OCI-LY7 (cell line): ENCODE data around the gene SEZ6L2. TPM values are rescaled to one million over a fixed set of nuclear protein-coding genes. Genes with fewer than 3 reads are reported as not detected.

Experiments used
- BruUV-seq: library from RNA; stranded (reverse); fragments of 400-500 nt; replicated peaks from 2 replicates; lab custom pipeline; 2021; lab: Mats Ljungman, UMichigan
- CTCF ChIA-PET: fragments of 300-600 bp; sonication (Branson Sonifier 250); formaldehyde crosslinking; loops from one replicate; lab custom pipeline; 2022; ENCODE audit warnings: antibody characterized with exemption; ENCODE audit not compliant: unreplicated experiment; lab: Charles Lee
- POLR2A ChIA-PET: fragments of 300-600 bp; sonication (Branson Sonifier 250); formaldehyde crosslinking; loops from one replicate; lab custom pipeline; 2022; ENCODE audit warnings: antibody characterized with exemption; lab: Charles Lee
- DNase-seq: peaks from one replicate; pipeline ENCODE4 v3.0.0-alpha.2; 2015; ENCODE audit warnings: low spot score
- H2AFZ ChIP-seq: fragments of 200-600 bp; sonication (generic), shearing (Covaris generic); 2 replicates; pipeline ENCODE4 v1.6.1; 2014; ENCODE audit warnings: mild to moderate bottlenecking, antibody characterized with exemption, low read length, moderate library complexity
- H3K27ac ChIP-seq: fragments of 200-600 bp; sonication (generic); 2 replicates; pipeline ENCODE4 v1.5.1; 2014; ENCODE audit warnings: mixed run types, low read depth, mild to moderate bottlenecking, moderate library complexity, low read length, inconsistent platforms; ENCODE audit not compliant: poor library complexity, severe bottlenecking
- H3K36me3 ChIP-seq: fragments of 200-600 bp; sonication (generic); 2 replicates; pipeline ENCODE4 v1.6.1; 2014; ENCODE audit warnings: mild to moderate bottlenecking, antibody characterized with exemption, low read length, moderate library complexity, mixed read lengths; ENCODE audit not compliant: insufficient read depth
- H3K4me1 ChIP-seq: fragments of 200-600 bp; sonication (generic); 2 replicates; pipeline ENCODE4 v1.5.1; 2014; ENCODE audit warnings: mild to moderate bottlenecking, low read length; ENCODE audit not compliant: insufficient read depth, poor library complexity, severe bottlenecking
- H3K4me2 ChIP-seq: fragments of 200-600 bp; sonication (generic); 2 replicates; pipeline ENCODE4 v1.6.1; 2014; ENCODE audit warnings: mild to moderate bottlenecking, low read length
- H3K4me3 ChIP-seq: fragments of 200-600 bp; sonication (generic); 2 replicates; pipeline ENCODE4 v1.5.1; 2014; ENCODE audit warnings: mild to moderate bottlenecking, low read depth, low read length; ENCODE audit not compliant: poor library complexity, severe bottlenecking
- H3K79me2 ChIP-seq: fragments of 200-600 bp; sonication (generic); 2 replicates; pipeline ENCODE4 v1.6.1; 2016; ENCODE audit warnings: low read depth, mild to moderate bottlenecking, low read length, moderate library complexity, mixed read lengths; ENCODE audit not compliant: insufficient read depth
- H3K9me2 ChIP-seq: fragments of 200-600 bp; sonication (generic); 2 replicates; pipeline ENCODE4 v1.6.1; 2016; ENCODE audit warnings: mild to moderate bottlenecking, low read length, mixed read lengths; ENCODE audit not compliant: insufficient read depth
- H3K9me3 ChIP-seq: fragments of 200-600 bp; sonication (generic); 2 replicates; pipeline ENCODE4 v1.6.1; 2014; ENCODE audit warnings: mild to moderate bottlenecking, mixed run types, low read length, mixed read lengths
- H4K20me1 ChIP-seq: fragments of 200-600 bp; sonication (generic); 2 replicates; pipeline ENCODE4 v1.6.1; 2014; ENCODE audit warnings: mild to moderate bottlenecking, antibody characterized with exemption, low read length, moderate library complexity, mixed read lengths; ENCODE audit not compliant: insufficient read depth
- CTCF ChIP-seq: fragments of 200-600 bp; sonication (generic); conservative IDR thresholded peaks from 2 replicates; pipeline ENCODE4 v1.5.1; 2014; ENCODE audit warnings: mild to moderate bottlenecking, antibody characterized with exemption, low read length, moderate library complexity, mixed read lengths
- EZH2phosphoT487 ChIP-seq: fragments of 200-600 bp; sonication (generic); IDR thresholded peaks from 2 replicates; pipeline ENCODE4 v1.6.1; 2018; ENCODE audit warnings: low read depth, borderline replicate concordance, mild to moderate bottlenecking, mixed run types, antibody characterized with exemption, low read length, moderate library complexity, mixed read lengths
- intact Hi-C: fragments of 100-400 bp; cut with micrococcal nuclease; formaldehyde crosslinking; loops from one replicate; pipeline ENCODE4 v1.10.0; 2022; ENCODE audit not compliant: unreplicated experiment
- total RNA-seq, 2 experiments: library from RNA; depleted of rRNA in 1 of 2; stranded (reverse); fragments of >200 nt in 1 of 2; shearing (Covaris generic) in 1 of 2; gene quantifications; 2 replicates each; pipeline ENCODE4 v1.2.3, GENCODE V29; 2014 to 2022

The SEZ6L2 gene
- total RNA-seq, 2 experiments from 2014 or later: 0.98 to 1.0 TPM

GRCh38 chr16:29922986-29923501 lies 23.7 kb upstream of the SEZ6L2 start:
- no TSS peak for BruUV-seq
- H2AFZ ChIP-seq: no peak overlapping the region
- H3K36me3 ChIP-seq: peaks cover 40% of the 10 kb centered on the region; the same call in 1 of the 2 replicates
- intact Hi-C loops: no loop called here
- no peaks in the 10 kb centered on the region for H3K9me3 ChIP-seq
- H4K20me1 ChIP-seq: peaks cover 13% of the 10 kb centered on the region; the same call in 1 of the 2 replicates
- CTCF ChIA-PET: no interaction called here
- no peaks in the 10 kb centered on the region for H3K9me2 ChIP-seq
- H3K79me2 ChIP-seq: peaks cover 15% of the 10 kb centered on the region; the same call in 1 of the 2 replicates
- TF ChIP-seq CTCF: no peak
- no peak for TF ChIP-seq EZH2phosphoT487
- no peak overlapping the region for H3K27ac ChIP-seq
- no peak overlapping the region for H3K4me3 ChIP-seq
- no peak overlapping the region for H3K4me2 ChIP-seq
- peaks cover 25% of the 10 kb centered on the region for H3K4me1 ChIP-seq
- POLR2A ChIA-PET: interaction anchor here (1.6 kb wide), 1 partner anchor 9 kb away, joined by 5 read pairs; no protein-coding TSS in a partner anchor
- DNase-seq: no peak

- BruUV-seq: no TSS peak
- H3K36me3 ChIP-seq: peaks cover 47% of the 10 kb centered on the region; the same call in 1 of the 2 replicates
- H3K4me2 ChIP-seq: no peak overlapping the region
- CTCF ChIA-PET: no interaction called here
- no peak for DNase-seq
- peaks cover 21% of the 10 kb centered on the region for H3K4me1 ChIP-seq
- H3K9me2 ChIP-seq: no peaks in the 10 kb centered on the region
- POLR2A ChIA-PET: interaction anchor here (0.5 to 1.6 kb wide), 3 partner anchors 9 to 242 kb away, joined by 3 to 5 read pairs (median 5); no protein-coding TSS in a partner anchor
- H3K27ac ChIP-seq: no peak overlapping the region
- TF ChIP-seq EZH2phosphoT487 (no peak), CTCF (no peak)
- H3K9me3 ChIP-seq: no peaks in the 10 kb centered on the region
- peaks cover 15% of the 10 kb centered on the region; the same call in 1 of the 2 replicates for H3K79me2 ChIP-seq
- no peak overlapping the region for H3K4me3 ChIP-seq
- no peak overlapping the region for H2AFZ ChIP-seq
- H4K20me1 ChIP-seq: peaks cover 13% of the 10 kb centered on the region; the same call in 1 of the 2 replicates
- intact Hi-C loops: no loop called here
These were observed 23.0 kb upstream of the SEZ6L2 start for GRCh38 chr16:29922326-29922725.

- Histone ChIP-seq H3K4me2 (no peak overlapping the region), H3K36me3 (peaks cover 49% of the 10 kb centered on the region; the same call in 1 of the 2 replicates), H4K20me1 (peaks cover 13% of the 10 kb centered on the region; the same call in 1 of the 2 replicates), H3K9me3 (no peaks in the 10 kb centered on the region), H3K27ac (no peak overlapping the region), H3K4me3 (no peak overlapping the region), H2AFZ (no peak overlapping the region), H3K4me1 (peaks cover 10% of the 10 kb centered on the region), H3K9me2 (no peaks in the 10 kb centered on the region), H3K79me2 (peaks cover 15% of the 10 kb centered on the region; the same call in 1 of the 2 replicates)
- TF ChIP-seq CTCF (no peak), EZH2phosphoT487 (no peak)
- no TSS peak for BruUV-seq
- intact Hi-C loops: no loop called here
- DNase-seq: no peak
- ChIA-PET CTCF (no interaction called here), POLR2A (interaction anchor here (0.9 kb wide), 1 partner anchor 40 kb away, joined by 3 read pairs; no protein-coding TSS in a partner anchor)
These were observed 21.7 kb upstream of the SEZ6L2 start for GRCh38 chr16:29921034-29921385.
